Esophagus muscularis mucosa (tissue), 4 donors: ENCODE measurements around the gene DUS4L.

Experiments
- CTCF ChIP-seq, 3 experiments: fragments of 200-600 bp in 2 of 3; fragments of 450-650 bp in 1 of 3; sonication (generic) in 2 of 3; IDR thresholded peaks; one replicate each; pipeline ENCODE4 v1.5.1; 2017 to 2019; ENCODE audit warnings: antibody characterized with exemption in 3 of 3, mild to moderate bottlenecking in 2 of 3, moderate library complexity in 1 of 3
- EP300 ChIP-seq: sonication (generic); formaldehyde crosslinking; IDR thresholded peaks from one replicate; pipeline ENCODE4 v1.6.1; 2017; ENCODE audit warnings: antibody characterized with exemption
- POLR2A ChIP-seq: fragments of 450-650 bp; IDR thresholded peaks from one replicate; pipeline ENCODE4 v1.6.1; 2017; ENCODE audit warnings: antibody characterized with exemption, moderate library complexity, mild to moderate bottlenecking, low read depth
- POLR2AphosphoS5 ChIP-seq, 2 donors: sonication (generic); formaldehyde crosslinking; IDR thresholded peaks; one replicate each; pipeline ENCODE4 v1.6.1; 2017; ENCODE audit warnings: antibody characterized with exemption in 2 of 2

- TF ChIP-seq CTCF (IDR thresholded peaks at IDR 0.05) (no peak), POLR2A (no peak), EP300 (no peak), POLR2AphosphoS5 (IDR thresholded peaks at IDR 0.05) (no peak)
These were observed 41.5 kb downstream of the DUS4L start for GRCh38 chr7:107605218-107605815.
